ENCODE measurements around the gene MATCAP1.

The MATCAP1 gene

DNA sequence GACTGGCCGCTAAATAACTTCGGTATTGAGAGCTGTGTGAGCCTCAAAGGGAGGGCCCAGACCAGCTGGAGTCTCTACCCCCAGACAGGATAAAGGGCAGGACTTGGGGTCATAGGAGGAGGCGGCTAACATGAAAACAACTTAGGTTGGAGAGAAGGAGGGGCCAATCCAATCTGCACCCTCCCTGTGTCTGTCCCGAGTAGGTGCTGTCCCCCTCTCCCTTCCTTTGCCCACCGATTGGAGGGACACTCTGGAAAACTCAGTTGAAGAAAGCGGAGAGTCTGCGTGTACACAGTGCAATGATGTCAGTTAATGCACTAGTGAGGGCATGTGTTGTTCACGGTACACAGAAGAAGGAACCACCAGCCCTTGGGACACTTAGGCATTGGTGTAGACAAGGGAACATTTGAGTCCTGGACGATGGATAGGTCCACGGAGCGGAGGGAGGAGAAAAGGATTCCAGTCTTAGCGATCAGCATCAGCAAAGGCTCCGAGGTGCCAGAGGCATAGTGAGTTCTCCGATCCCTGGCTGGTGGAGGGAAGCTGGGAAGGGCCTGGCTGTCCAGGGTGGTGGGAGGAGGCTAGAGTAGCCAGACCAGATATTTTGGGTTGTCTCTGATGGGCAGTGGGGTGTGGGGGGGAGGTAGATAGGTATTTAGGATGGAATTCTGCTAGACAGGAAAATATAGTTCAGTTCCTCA is 12.7 kb downstream of the MATCAP1 start:
- no peak for DNase-seq

DNA sequence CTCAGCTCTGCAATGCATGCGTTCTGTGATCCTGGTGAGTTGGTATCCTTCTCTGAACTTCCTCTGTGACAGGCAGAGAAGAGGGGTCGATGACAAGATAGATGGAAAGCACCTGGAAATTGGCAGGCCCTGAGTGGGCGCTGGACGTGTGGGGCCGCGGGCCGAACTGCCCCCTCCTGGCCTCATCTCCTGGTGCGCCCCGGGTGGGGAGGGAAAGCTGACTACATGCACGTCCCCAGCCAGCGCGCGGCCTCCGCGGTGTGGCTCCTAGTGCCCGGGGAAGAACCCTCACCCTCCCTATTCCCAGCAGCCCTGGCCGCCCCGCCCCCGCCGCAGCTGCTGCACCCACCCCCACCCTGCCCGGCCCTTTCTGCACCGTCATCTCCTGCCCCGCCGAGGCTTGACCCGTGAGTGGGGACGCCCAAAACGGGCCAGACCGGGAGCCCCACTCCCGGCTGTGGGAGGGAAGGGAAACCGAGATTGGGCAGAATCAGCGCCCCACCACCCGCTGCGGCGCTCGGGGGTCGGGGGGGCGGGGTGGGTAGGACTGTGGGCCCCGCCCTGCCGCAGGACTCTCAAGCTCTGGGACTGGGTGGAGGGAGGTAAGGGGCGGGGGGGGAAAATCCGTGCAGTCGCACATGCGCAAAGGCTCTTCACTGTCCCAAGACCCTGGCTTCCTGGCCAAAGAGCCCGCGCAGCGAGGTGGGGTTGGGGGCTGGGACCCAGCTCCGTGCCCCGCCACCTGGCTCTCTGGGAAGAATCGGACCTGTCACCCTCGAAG is 13.4 kb downstream of the MATCAP1 start, which contains the start of gene NOL3:
Gene NOL3 (plus strand): TSS at position 371 of the 781 bp plus-strand sequence.
- no peak for DNase-seq

DNA sequence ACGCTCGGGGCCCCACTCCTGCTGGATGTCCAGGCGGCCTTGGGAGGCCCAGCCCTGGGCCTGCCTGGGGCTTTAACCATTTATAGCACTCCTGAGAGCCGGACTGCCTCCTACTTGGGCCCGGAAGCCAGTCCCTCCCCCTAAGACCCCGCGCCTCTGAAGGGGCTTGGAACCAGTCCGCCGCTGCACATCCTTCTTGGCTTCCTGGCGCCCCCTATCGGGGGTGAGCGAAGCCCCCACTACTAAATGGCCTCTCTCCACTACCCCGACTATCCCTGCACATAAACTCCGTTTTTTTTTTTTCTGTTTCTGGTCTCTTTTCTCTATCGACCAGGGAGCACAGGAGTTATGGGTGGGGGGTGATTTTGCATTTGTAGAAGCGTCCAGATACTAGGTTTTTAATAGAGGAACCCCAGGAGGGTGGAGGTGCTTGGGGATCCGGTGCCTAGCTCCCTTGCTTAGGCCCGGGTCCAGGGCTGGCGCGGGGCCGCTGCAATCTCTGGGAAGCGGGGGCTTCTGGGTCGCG is 14.1 kb downstream of the MATCAP1 start:
- no peak for DNase-seq

DNA sequence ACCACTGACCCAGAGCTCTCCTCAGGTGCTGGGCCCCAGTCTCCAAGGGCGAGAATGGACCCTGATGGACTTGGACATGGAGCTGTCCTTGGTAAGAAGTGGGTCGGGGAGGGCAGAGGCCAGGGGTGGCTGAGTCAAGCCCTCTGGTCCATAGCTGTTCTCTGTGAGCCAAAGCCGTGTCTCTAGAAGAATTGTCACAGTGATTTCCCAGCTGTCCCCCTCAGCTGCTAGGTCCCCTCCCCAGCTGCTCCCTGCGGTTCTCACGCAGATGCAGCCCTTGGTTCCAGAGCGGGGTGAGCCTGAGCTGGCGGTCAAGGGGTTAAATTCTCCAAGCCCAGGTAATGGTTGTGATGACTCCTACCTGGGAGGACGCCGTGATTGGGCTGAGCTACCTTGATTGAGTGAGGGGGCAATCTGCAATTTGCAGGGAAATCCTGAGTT is 14.7 kb downstream of the MATCAP1 start:
- DNase-seq = no peak

DNA sequence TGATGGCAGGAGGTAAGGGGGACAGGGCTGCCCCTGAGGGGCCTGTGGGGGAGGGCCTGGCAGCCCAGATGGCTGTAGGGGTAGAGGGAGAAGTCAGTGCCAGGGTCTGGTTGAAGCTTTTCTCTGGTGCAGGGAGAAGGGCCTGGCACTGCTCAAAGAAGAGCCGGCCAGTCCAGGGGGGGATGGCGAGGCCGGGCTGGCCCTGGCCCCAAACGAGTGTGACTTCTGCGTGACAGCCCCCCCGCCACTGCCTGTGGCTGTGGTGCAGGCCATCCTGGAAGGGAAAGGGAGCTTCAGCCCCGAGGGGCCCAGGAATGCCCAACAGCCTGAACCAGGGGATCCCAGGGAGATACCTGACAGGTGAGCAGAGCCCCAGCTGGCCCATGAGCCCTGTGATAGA is 16.2 kb downstream of the MATCAP1 start:
- DNase-seq = no peak

DNA sequence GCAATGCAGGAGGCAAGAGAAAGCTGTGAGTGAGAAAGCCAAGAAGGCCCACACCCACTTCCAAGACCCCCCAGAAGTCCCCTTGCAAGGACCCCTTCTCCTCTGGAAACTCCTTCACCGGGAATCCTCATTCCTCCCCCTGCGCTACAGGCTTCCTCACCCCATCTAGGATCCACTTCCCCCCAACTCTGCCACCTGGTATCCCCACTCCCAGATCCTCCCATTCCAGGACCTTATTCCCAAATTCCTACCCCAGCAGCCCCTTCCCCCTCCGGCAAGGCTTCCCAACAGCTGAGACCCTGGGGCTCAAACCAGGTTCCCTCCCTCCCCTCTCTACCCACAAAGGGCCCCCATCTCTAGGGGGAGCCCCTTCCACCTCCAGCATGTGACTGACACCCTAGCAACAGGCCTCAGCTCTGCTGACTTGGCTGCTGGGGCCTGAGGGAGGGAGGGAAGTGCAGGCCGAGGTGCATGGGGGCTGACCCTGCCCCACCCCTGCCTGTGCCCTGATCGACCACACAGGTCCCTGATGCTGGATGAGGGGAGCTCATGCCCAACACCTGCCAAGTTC is 17.1 kb downstream of the MATCAP1 start:
- no peak for DNase-seq

DNA sequence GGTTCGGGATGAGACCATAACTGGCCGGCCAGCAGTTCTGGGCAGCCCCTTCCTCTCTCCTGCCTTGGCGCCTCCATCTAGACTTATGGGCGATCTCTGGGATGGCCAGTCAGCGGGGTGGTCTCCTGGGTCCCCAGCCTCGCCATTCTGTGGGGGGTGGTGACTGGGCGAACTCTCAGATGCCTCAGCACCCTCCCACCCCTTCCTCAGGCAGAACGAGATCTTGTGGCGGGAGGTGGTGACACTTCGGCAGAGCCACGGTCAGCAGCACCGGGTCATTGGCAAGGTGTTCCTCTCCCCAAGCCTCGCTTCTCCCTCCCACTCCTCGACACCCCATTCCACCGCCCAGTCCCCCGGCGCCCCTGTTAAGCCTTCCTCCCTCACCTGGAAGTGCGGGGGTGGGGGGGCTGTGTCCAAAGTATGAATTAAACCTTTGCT is 17.6 kb downstream of the MATCAP1 start:
- DNase-seq = no peak

DNA sequence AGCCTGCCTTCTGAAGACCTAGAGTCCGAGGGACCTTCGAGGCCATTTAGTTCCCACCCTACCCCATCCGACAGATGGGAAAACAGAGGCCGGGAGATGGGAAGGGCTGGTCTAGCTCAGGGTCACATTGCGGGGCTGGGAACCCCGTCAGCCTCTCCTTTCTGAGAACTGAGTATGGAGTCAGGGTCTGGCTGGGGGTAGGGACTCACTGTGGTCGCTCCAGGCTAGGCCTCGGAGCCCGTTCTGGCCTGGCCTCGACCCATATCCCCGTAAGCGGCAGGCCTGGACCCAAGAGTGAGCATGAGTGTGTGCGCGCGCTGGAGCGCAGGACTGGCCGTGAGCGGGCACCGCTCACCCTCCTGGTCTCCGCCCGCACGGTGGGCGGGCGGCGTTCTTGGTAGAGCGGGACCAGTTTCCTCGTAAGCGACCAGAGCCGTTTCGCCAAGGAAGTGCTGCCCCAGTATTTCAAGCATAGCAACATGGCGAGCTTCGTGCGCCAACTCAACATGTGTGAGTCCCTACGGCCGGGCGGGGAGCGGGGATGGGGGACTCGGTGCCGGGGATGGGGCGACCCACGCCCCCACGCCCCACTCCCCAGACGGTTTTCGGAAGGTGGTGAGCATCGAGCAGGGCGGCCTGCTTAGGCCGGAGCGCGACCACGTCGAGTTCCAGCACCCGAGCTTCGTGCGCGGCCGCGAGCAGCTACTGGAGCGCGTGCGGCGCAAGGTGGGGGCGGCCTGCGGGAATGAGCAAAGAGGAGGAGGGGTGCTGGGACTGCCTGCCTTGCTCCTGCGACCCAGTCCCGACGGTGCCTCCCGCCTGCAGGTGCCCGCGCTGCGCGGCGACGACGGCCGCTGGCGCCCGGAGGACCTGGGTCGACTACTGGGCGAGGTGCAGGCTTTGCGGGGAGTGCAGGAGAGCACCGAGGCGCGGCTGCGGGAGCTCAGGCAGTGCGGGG is 18.4 kb downstream of the MATCAP1 start:
- no peak for DNase-seq

DNA sequence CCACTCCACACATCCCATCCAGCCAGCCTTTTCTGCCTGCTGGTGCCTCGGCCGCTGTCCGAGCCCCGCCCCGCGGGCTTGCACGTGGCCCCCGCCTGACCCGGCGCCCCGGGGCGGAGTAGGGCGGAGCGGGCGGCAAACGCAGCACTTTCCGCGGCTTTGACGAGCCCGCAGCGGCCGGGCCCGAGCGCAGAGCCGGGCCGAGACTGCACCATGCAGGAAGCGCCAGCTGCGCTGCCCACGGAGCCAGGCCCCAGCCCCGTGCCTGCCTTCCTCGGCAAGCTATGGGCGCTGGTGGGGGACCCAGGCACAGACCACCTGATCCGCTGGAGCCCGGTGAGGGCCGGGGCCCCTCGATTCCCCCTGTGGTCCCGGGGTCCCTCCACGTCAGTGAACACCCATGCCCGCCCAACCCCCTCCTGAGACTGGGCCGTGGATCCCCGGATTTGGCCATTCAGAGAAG is 19.1 kb downstream of the MATCAP1 start, which contains the start of gene HSF4:
Gene HSF4 (plus strand): TSS at position 147 of the 463 bp plus-strand sequence. CDS start 67 bp downstream, at position 214.
- no peak for DNase-seq

DNA sequence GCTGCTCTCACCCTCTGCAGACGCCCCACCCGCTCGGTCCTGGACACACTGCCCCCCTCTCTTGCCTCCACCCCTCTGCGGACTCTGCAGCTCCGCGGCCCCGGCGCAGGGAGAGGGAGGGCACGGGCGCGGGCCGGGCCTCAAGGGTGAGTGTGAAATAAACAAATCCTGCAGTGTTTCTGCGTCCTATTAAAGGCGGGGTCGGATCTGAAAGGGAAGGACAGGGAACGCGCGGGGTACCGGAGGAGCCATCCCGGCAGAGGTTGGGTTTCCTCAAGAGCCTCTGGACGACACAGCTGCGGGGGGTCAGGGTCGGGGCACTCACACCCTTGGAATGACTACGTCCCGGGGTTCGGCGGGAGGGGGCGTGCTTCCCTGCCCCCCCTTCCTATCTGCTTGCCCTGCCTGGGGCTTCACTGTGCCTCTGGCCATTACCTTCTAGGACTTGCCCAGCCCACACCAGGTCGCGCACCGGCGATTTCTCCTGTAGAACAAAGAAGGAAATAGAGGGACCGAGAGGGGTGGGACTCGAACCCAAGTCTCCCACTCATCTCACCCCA is 19.7 kb downstream of the MATCAP1 start:
- DNase-seq = no peak

DNA sequence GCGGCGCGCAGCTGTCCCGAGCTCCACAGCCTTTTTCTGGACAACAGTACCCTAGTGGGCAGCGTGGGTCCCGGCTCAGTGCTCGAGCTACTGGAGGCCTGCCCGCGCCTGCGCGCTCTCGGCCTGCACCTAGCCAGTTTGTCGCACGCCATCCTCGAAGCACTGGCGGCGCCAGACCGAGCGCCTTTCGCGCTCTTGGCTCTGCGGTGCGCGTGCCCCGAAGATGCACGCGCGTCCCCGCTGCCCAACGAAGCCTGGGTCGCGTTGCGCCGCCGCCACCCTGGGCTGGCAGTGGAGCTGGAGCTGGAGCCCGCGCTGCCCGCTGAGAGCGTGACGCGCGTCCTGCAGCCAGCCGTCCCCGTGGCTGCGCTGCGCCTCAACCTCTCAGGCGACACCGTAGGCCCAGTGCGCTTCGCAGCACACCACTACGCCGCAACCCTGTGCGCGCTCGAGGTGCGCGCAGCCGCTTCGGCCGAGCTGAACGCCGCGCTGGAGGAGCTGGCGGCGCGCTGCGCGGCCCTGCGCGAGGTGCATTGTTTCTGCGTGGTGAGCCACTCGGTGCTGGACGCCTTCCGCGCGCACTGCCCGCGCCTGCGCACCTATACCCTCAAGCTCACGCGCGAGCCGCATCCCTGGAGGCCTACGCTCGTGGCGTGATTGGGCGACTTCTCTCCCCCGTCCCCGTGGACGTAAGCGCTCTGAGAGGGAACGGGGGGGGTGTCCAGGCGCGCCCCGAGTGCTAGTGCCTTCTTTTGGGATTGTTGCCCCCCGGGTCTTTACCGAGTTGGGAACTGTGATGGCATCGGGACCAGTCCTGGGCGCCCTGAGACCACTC is 20.4 kb downstream of the MATCAP1 start:
- DNase-seq = no peak

DNA sequence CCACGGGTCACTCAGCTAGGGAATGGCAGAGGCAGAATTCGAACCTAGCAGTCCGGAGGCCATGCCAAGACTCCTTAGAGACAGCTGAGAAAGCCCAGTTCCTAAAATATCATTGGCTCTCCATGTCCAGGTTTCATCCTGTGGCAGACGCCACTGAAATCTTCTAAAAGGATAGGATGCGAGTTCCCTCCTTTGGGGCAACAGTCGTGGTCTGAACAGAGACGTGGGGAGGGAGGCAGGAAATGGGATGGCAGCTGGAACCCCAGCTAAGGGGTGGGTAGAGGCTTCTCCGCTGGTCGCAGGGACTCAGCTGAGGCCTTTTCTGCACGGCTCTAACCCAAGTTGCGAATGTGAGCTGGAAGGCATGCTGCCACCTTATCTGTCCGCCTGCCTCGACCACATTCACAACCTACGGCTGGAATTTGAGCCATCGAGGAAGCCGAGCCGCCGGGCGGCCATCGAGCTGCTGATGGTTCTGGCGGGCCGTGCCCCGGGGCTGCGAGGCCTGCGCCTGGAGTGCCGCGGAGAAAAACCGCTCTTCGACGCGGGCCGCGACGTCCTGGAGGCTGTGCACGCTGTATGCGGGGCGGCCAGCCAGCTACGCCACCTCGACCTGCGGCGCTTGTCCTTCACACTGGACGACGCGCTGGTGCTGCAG is 21.1 kb downstream of the MATCAP1 start:
- no peak for DNase-seq

DNA sequence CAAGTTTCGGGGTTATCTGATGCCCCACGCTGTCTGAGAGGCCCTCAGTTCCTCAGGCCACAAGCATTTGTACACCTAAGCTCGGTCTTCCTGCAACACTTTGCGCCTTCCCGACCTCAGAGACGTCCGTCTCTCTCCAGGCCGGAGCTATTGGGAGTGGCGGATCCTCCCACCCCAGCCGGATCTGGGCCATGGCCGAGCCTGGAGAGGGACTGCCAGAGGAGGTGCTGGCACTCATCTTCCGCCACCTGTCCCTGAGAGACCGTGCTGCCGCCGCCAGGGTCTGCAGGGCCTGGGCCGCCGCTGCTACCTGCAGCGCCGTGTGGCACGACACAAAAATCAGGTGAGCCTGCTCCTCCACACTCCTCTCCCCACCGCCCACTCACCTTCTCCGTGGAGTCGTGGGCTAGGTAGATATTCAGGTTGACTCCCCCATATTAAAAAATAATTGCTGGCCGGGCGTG is 22.1 kb downstream of the MATCAP1 start:
- DNase-seq = no peak

DNA sequence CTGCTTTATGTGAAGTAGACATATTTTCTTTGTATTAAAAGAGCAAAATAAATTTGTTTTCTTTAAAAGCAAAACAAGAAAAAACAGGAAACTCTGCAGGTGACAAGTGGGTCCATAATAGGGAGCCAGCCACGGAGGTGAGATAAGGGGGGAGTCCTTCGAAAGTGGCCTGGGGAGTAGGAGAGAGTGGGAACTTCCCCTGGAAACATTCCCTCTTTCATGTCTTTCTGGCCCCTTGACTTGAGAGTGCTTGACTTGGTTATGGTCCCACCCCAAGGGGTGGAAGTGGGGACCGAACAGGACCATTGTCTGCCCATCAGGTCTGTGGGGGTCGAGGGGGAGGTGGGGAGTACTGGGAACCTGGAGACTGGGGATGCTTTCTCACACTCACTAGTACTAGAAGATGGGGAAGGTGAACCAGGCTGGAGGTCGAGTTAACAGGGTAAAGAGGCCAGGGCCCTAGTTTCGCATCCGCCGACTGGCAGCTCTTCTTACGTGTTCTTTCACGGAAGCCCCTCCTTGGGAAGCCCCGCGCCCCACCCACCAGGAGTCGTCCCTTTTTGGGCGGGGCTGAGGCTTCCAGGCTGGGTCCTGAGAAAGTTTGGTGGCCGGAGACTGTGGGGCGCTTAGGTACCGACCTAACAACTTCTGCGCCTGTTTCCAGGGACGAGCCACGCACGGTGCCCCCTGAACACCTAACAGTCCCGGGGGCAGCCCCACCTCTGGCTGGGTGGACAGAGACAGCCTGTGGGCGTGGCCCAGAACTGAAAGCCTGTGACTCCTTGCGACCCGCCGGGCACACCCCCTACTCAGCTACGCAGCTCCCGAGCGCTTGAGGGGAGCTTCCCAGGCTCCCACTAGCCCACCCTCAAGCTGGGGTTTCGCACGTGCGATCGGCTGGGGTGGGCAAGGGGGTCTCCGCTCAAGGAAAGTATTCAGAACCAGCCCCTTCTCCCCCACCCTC is 24.8 kb downstream of the MATCAP1 start:
- peak; percentile 77 for DNase-seq

DNA sequence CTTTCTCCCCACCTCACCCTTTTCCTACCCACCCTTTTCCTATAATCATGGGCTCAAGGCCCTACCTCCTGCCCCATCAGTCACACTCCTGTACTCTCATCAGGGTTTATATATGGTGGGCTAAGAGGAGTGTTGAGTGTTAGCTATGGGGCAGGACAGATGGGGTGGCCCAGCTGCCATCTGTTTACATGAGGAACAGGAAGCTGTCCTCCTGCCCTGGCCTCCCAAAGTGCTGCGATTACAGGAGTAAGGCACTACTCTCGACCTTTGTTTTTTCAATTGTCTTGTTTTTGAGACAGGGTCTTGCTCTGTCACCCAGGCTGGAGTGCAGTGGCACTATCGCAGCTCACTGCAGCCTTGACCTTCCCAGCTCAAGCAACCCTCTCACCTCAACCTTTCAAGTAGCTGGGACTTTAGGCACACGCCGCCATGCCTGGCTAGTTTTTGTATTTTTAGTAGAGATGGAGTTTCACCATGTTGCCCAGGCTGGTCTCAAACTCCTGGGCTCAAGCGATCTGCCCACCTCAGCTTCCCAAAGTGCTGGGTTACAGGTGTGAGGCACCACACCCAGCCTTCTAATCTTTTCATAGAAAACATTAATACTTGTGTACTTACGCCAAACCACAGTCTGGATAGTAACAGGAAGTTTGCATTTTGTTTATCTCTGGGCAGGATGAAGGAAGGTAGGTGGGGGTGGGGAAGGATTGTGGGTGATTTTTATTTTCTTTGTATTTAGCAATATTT is 25.7 kb downstream of the MATCAP1 start:
- no peak for DNase-seq

DNA sequence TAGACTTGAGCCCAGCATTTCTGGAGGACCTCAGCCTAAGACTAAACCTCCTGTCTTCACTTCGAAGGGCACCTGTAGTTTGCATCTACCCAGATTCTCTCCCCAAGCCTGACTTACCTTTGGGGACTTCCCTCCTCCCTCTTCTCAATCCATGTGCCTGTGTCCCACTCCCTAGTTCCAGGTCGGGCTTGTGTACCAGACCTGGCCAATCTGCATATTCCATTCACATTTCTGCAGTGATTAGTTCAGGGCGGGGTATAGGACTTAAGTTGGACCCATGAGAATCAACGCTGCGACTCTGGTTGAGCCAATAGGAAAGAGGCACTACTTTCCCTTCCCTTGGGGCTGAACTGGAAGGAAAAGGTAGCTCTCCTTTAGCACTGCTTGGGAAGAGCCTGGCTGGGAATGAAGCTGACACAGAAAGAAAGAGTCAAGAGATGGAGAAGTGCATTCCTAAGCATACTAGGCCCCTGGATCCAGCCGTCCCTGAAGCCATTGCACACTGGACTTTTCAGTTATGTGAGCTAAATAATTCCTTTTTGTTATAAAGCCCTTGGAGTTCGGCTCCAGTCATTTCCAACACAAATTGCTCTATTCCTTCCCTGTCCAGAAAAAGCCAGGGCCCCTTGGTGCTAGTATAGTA is 26.5 kb downstream of the MATCAP1 start:
- DNase-seq = no peak

DNA sequence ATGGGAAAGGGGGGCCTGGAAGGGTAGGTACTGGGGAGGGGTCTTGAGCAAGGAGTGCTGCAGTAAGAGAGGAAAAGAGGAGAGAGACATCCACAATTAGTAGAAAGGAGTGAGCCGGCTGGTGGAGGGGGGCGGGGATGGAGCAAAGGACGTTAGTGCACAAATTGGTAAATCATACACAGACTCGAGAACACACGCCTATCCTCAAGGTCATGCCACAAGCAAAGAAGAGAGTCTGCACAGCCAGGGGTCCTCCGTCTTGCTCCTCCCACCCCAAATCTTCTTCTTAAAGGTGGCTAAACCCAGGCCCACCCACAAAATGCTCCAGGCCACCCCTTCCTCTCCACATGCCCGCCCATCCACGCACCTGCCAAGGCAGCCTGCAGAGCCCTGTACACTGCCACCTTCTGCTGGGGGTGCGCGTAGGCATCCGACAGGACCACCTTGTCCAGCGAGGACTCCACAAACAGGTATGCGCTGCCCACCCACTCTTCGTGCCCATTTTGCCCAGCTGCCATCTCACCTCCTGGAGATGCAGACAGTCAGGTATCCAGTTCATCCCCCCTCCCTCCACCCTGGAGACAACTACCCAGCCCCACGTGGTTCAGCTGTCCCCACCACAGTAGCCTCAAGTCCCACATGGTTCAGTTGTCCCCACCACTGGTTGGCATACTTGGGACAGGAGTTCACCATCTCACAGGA is 27.5 kb downstream of the MATCAP1 start:
- no peak for DNase-seq
